GM06990 (cell line): Measurements from ENCODE around the gene CLK2.
"Not testable (repeated sequence)": the region's sequence is repeated elsewhere in the genome, so short reads cannot be mapped to it uniquely, and the experiment has no call there.

Experiments used
- DNase-seq: peaks from one replicate; pipeline ENCODE4 v3.0.0-alpha.2; 2011; ENCODE audit not compliant: insufficient read length; ENCODE audit errors: extremely low read depth
- H3K27me3 ChIP-seq: replicated peaks from 2 replicates; pipeline ENCODE4 v1.6.0; 2011; ENCODE audit warnings: low read length; ENCODE audit not compliant: control insufficient read depth, insufficient read depth
- H3K36me3 ChIP-seq: 2 replicates; pipeline ENCODE4 v1.5.1; 2011; ENCODE audit warnings: low read length; ENCODE audit not compliant: control insufficient read depth, insufficient read depth
- H3K4me3 ChIP-seq: replicated peaks from 2 replicates; pipeline ENCODE4 v1.5.1; 2011; ENCODE audit warnings: low read depth, mild to moderate bottlenecking, control low read depth, low read length
- TF ChIP-seq, protein P1 (sequence below): IDR thresholded peaks from 2 replicates; pipeline ENCODE4 v1.5.1; 2011; ENCODE audit warnings: low read length, control low read depth, mild to moderate bottlenecking, inconsistent platforms; ENCODE audit not compliant: insufficient read depth, poor library complexity, severe bottlenecking

Gene CLK2

GRCh38 chr1:155247667-155248553 lies 25.4 kb downstream of the CLK2 start:
- Histone ChIP-seq H3K4me3 (no peak overlapping the region), H3K27me3 (no peaks in the 10 kb centered on the region), H3K36me3 (no peaks in the 10 kb centered on the region; the same call in 1 of the 2 replicates)
- DNase-seq = no peak
- TF ChIP-seq, protein P1, sequence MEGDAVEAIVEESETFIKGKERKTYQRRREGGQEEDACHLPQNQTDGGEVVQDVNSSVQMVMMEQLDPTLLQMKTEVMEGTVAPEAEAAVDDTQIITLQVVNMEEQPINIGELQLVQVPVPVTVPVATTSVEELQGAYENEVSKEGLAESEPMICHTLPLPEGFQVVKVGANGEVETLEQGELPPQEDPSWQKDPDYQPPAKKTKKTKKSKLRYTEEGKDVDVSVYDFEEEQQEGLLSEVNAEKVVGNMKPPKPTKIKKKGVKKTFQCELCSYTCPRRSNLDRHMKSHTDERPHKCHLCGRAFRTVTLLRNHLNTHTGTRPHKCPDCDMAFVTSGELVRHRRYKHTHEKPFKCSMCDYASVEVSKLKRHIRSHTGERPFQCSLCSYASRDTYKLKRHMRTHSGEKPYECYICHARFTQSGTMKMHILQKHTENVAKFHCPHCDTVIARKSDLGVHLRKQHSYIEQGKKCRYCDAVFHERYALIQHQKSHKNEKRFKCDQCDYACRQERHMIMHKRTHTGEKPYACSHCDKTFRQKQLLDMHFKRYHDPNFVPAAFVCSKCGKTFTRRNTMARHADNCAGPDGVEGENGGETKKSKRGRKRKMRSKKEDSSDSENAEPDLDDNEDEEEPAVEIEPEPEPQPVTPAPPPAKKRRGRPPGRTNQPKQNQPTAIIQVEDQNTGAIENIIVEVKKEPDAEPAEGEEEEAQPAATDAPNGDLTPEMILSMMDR = no peak

- H3K36me3 ChIP-seq, H3K27me3 ChIP-seq, DNase-seq: not testable (repeated sequence)
These were observed 26.5 kb downstream of the CLK2 start for GRCh38 chr1:155246796-155247195.

DNA sequence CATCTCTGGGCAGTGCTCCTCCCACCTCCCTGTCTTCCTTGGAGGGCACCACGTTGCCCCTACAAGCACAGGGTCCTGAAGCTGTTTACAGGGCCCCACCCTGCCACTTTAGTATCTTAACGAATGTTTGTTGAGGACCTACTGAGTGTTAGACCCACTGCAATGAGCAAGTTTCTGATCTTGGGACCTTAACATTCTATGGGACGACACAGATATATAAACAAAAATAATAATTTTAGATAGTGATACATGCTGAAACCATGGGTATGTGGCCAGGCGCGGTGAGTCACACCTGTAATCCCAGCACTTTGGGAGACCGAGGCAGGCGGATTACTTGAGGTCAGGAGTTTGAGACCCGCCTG lies 28.2 kb downstream of the CLK2 start:
- Histone ChIP-seq H3K4me3 (peak overlapping the region; percentile 71), H3K36me3 (no peaks in the 10 kb centered on the region; the same call in 1 of the 2 replicates), H3K27me3 (no peaks in the 10 kb centered on the region)
- TF ChIP-seq, protein P1 = no peak
- DNase-seq = no peak

More at GRCh38 chr1:155246796-155247195, 26.5 kb downstream of the CLK2 start:
- H3K4me3 ChIP-seq = not testable (repeated sequence)

DNA sequence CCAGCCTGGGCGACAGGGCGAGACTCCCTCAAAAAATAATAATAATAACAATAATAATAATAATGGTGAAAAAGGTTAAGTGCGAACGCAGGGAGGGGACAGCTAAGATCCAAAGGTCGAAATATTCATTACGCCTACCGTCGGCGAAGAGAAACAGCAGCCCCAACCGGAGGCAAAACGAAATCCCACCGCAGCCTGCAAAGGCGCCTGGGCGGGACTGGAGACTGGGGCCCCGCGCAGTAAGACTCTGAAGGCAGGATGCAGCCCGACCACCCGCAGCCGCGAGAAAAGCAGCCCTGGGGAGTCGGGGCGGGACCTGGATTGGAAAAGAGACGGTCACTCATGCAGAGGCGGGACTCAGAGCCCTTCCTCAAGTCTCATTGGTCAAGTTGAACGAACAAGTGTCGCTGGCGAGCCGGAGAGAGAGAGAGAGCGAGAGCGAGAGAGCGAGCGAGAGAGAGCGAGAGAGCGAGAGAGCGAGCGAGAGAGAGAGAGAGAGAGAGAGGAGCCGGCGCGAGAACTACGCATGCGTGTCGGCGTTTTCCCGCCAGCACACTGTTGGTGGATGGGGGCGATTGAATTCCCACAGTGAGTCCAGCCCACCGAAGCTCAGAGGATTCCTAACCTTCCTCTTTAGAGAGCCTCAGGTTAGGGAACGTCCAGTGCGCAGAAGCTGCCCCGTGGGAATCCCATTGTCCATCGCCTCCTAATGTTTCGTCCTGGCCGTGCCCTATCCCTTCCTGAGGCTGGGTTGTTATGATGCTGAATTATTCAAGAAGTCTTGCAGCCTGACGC lies 28.7 kb downstream of the CLK2 start:
- Histone ChIP-seq H3K36me3 (no peaks in the 10 kb centered on the region; the same call in 1 of the 2 replicates), H3K4me3 (peak overlapping the region; percentile 71), H3K27me3 (no peaks in the 10 kb centered on the region)
- TF ChIP-seq, protein P1 = peak; percentile 37
- DNase-seq = peak; percentile 95

GRCh38 chr1:155242805-155243358 lies 30.4 kb downstream of the CLK2 start:
- no peaks in the 10 kb centered on the region for H3K27me3 ChIP-seq
- no peak for DNase-seq
- peak overlapping the region; percentile 71 for H3K4me3 ChIP-seq
- TF ChIP-seq, protein P1 = no peak
- peaks cover under 1% of the 10 kb centered on the region; the same call in 1 of the 2 replicates for H3K36me3 ChIP-seq
